ENCODE results near the gene TMEM87B. TPM values are rescaled to one million over a fixed set of nuclear protein-coding genes. Genes with fewer than 3 reads are reported as not detected.
"Not testable (repeated sequence)": the region's sequence is repeated elsewhere in the genome, so short reads cannot be mapped to it uniquely, and the experiment has no call there.

Gene TMEM87B
- total and polyA plus RNA-seq, 7 donors: 1.7 to 6.0 (median 3.2) TPM

DNA sequence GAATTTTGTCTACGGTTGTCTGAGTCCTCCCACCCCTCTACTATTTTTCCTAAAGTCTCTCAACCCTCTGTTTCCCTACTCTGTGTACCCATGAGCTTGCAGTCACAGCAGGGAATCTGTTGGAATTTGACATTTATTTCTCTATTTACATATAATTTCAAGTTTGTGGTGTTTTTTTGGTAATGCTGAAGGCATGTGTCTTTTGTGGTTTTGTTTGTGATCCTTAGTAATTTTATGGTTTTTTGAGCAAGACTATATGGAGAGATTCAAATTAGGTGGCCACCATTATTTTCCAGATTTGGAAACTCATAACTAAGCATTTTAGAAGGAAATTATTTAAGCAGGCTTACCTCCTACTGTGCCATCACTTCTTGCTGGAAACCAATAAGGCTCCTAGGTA is 55.9 kb downstream of the TMEM87B start:
- intact Hi-C loops (cut with DNase I): no loop called here
- Histone ChIP-seq H3K36me3 (ENCODE audit: insufficient read depth in 1 of 2, low read depth in 1 of 2) (peaks cover 5 to 28% of the 10 kb centered on the region in 2 donors), H3K9me3 (peaks cover 10% of the 10 kb centered on the region), H3K4me3 (no peak overlapping the region), H3K27me3 (ENCODE audit: insufficient read depth in 3 of 3, low read length in 2 of 3) (no peaks in the 10 kb centered on the region), H3K4me1 (no peaks in the 10 kb centered on the region), H3K27ac (no peak overlapping the region)
- TF ChIP-seq, protein P1, sequence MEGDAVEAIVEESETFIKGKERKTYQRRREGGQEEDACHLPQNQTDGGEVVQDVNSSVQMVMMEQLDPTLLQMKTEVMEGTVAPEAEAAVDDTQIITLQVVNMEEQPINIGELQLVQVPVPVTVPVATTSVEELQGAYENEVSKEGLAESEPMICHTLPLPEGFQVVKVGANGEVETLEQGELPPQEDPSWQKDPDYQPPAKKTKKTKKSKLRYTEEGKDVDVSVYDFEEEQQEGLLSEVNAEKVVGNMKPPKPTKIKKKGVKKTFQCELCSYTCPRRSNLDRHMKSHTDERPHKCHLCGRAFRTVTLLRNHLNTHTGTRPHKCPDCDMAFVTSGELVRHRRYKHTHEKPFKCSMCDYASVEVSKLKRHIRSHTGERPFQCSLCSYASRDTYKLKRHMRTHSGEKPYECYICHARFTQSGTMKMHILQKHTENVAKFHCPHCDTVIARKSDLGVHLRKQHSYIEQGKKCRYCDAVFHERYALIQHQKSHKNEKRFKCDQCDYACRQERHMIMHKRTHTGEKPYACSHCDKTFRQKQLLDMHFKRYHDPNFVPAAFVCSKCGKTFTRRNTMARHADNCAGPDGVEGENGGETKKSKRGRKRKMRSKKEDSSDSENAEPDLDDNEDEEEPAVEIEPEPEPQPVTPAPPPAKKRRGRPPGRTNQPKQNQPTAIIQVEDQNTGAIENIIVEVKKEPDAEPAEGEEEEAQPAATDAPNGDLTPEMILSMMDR (IDR thresholded peaks at IDR 0.05): no peak
- 88 to 90% (median 88%) methylated on average over 1 of the region's 1 CpG for WGBS, 3 donors
- no peak for DNase-seq
- no peak for ATAC-seq

DNA sequence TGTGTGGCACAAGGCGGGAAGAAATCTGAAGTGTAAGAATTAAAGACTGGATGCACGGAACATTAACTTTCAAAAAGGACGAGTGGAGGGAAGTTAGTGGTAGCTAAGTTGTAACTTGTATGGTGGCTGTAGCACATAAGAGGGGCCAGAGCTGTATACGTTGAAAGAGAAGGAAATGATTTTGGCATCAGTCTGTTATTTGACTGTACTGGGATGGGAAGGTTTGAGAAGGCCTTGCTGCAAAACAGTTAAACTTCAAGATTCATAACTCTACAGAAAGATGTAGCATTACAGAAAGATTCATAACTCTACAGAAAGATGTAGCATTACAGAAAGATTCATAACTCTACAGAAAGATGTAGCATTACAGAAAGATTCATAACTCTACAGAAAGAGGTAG is 58.3 kb downstream of the TMEM87B start:
- ATAC-seq; H3K9me3 ChIP-seq; H3K27ac ChIP-seq; H3K4me3 ChIP-seq; intact Hi-C loops (cut with DNase I); H3K4me1 ChIP-seq; H3K27me3 ChIP-seq (ENCODE audit: insufficient read depth in 3 of 3, low read length in 2 of 3); DNase-seq: not testable (repeated sequence)
- 91 to 96% (median 95%) methylated on average over 4 of the region's 4 CpGs for WGBS, 3 donors
- H3K36me3 ChIP-seq (ENCODE audit: insufficient read depth in 1 of 2, low read depth in 1 of 2): peaks cover 3 to 28% of the 10 kb centered on the region in 2 donors

DNA sequence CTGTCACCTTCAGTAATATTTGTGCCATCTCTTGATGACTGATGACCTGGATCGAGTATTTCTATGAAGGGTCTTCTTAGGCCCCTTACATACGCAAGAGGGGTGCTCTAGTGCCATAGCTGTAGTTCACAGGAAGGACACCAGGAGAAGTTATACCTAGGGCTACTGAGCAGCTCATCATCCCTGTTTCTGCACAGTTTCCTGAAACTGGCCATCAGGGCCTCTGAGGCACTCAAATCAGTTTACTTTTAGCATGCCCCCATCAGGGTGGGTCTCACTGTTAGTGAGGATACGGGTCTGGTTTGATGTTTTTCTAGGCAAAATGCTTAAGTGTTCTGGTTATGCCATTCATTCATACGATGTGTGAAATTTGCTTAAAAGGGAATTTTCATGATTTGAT is 63.1 kb downstream of the TMEM87B start:
- no peaks in the 10 kb centered on the region for H3K4me1 ChIP-seq
- H3K27ac ChIP-seq: no peak overlapping the region
- H3K9me3 ChIP-seq: no peaks in the 10 kb centered on the region
- WGBS, 3 donors: 91 to 93% (median 92%) methylated on average over 4 of the region's 4 CpGs
- DNase-seq (no peak), ATAC-seq (no peak)
- TF ChIP-seq, protein P1 (IDR thresholded peaks at IDR 0.05): no peak
- no peak overlapping the region for H3K4me3 ChIP-seq
- peaks cover 0 to 19% of the 10 kb centered on the region in 2 donors for H3K36me3 ChIP-seq (ENCODE audit: insufficient read depth in 1 of 2, low read depth in 1 of 2)
- intact Hi-C loops (cut with DNase I): no loop called here
- H3K27me3 ChIP-seq (ENCODE audit: insufficient read depth in 3 of 3, low read length in 2 of 3): no peaks in the 10 kb centered on the region

DNA sequence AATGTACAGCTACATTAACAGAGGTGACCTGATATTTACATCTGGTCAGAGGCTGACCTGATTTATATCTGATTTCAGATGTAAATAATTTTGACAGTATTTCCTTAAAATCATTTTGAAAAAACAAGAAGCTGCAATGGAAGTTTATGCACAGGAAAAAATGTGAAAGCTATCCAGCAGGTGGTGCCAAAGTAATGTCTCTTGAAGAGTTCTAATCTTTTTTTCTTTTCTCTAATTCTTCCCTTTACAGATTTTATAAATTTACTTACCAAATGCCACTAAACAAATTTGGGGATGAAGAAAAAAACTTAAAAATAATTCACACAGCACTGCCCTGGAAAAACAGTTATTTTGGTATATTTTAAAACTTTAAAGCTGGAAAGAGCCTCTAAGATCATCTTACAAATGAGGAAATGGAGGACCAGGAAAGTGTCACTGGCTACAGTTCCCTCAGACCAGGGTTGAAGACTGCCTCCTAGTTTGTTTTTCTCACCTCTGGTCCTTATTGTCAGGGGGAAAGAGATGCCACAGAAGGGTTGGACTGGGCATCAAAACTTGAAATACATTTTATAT is 66.7 kb downstream of the TMEM87B start:
- H3K4me3 ChIP-seq: no peak overlapping the region
- ATAC-seq (no peak), DNase-seq (no peak)
- H3K27me3 ChIP-seq (ENCODE audit: insufficient read depth in 3 of 3, low read length in 2 of 3): no peaks in the 10 kb centered on the region
- intact Hi-C loops (cut with DNase I): loop anchor here in 1 of 2 donors (10.0 kb wide), 1 partner anchor 313 kb away; the partner anchor contains the start of gene RGPD8
- no peaks in the 10 kb centered on the region for H3K4me1 ChIP-seq
- no peak overlapping the region for H3K27ac ChIP-seq
- TF ChIP-seq, protein P1 (IDR thresholded peaks at IDR 0.05): peak; percentile 59
- peaks cover 0 to 7% of the 10 kb centered on the region in 2 donors for H3K36me3 ChIP-seq (ENCODE audit: insufficient read depth in 1 of 2, low read depth in 1 of 2)
- H3K9me3 ChIP-seq: no peaks in the 10 kb centered on the region

DNA sequence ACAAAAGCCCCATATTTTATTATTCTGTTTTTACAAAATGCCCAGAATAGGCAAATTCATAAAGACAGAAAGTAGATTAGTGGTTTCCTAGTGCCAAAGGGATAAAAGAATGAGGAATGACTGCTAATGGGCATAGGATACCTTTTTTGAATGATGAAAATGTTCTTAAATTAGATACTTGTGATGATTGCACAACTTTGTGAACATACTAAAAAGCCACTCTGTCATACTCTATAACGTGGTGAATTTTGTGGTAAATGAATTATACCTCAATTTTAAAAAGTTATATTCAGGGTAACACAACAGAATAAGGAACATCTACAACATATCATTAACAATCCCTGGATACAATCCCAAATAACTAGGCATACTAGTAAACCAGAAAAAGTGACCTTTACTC is 74.0 kb downstream of the TMEM87B start:
- no peak for ATAC-seq
- 73 to 85% (median 81%) methylated on average over 1 of the region's 1 CpG for WGBS, 3 donors
- H3K4me3 ChIP-seq: no peak overlapping the region
- H3K4me1 ChIP-seq: no peaks in the 10 kb centered on the region
- intact Hi-C loops (cut with DNase I): loop anchor here in 1 of 2 donors (10.0 kb wide), 1 partner anchor 306 kb away; the partner anchor contains the start of gene RGPD8
- TF ChIP-seq, protein P1 (IDR thresholded peaks at IDR 0.05): no peak
- no peaks in the 10 kb centered on the region for H3K9me3 ChIP-seq
- no peaks in the 10 kb centered on the region for H3K36me3 ChIP-seq (ENCODE audit: insufficient read depth in 1 of 2, low read depth in 1 of 2)
- H3K27me3 ChIP-seq (ENCODE audit: insufficient read depth in 3 of 3, low read length in 2 of 3): no peaks in the 10 kb centered on the region
- DNase-seq: no peak
- H3K27ac ChIP-seq: no peak overlapping the region
